HG03108 (cell line): ENCODE results near the gene BHLHA9.

Experiments
- ATAC-seq: cut with Tn5 transposase; IDR thresholded peaks from one replicate; pipeline ENCODE4 v1.9.1; 2021; ENCODE audit warnings: moderate library complexity; ENCODE audit not compliant: unreplicated experiment

Gene BHLHA9

DNA sequence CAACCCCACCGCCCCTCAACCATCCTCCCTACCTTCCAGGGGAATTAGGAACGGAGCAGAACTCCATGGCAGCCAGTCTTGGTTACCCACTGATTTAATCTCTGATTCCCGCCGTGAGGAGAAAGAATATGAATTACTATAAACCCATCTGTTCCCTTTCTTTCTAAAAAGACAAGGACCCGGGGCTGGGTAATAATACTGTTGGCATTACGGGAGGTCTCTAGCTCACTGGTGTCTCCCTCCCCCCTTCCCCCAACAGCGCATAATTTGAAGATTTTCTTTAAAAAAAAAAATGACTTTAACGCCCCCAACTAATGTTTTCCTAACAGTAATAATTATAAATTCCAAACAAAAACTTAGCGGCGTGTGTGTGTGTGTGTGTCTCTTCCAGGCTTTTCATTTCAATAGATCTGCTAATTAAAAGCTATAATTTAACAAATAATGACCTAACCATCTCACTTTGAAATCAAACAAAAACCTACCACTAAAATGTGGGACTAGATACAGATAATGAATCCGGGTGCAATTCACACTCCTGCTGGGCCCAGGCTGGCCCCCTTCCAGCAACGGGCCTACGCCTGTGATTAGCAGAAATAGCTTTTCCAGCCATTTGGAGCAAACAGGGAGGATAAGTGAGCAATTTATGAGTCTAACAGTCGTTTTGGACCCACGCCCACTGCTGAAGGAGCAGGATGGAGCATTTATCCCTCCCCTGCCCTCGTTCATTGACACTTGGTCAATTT is 18.2 kb upstream of the BHLHA9 start:
- ATAC-seq = no peak

DNA sequence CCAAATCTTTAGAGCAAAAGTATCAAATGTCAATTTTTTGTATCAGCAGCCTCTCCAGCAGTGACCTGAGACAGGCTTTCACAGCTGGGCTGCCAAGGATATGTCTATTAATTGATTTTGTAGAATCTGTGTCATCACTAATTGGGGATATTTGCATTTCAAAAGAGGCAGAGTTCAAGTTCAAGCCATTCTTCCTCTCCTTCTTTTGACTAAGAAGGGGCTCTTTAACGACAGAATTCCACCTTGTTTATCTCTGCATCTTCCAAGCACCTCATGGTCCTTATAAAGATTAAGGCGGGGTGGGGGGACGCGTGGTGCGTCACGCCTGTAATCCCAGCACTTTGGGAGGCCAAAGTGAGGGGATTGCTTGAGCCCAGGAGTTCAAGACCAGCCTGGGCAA is 15.2 kb upstream of the BHLHA9 start:
- no peak for ATAC-seq

DNA sequence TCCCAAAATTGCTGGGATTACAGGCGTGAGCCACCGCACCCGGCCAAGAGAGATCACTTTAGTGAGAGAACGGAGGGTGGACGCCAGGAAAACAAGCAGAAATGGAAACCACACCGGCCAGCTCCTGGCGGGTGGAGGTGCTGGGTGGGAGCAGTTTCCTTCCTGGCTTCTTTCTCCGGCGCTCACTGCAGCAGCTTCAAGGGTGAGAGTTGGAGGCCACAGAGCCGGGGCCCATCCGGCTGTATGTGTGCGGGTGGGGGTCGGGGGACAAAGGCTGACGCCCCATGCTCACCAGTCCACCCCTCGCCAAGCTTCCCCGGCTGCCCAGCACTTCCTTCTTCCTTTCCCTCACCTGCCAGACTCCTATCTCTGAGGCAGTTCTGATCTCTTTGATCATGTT is 13.5 kb upstream of the BHLHA9 start:
- no peak for ATAC-seq

DNA sequence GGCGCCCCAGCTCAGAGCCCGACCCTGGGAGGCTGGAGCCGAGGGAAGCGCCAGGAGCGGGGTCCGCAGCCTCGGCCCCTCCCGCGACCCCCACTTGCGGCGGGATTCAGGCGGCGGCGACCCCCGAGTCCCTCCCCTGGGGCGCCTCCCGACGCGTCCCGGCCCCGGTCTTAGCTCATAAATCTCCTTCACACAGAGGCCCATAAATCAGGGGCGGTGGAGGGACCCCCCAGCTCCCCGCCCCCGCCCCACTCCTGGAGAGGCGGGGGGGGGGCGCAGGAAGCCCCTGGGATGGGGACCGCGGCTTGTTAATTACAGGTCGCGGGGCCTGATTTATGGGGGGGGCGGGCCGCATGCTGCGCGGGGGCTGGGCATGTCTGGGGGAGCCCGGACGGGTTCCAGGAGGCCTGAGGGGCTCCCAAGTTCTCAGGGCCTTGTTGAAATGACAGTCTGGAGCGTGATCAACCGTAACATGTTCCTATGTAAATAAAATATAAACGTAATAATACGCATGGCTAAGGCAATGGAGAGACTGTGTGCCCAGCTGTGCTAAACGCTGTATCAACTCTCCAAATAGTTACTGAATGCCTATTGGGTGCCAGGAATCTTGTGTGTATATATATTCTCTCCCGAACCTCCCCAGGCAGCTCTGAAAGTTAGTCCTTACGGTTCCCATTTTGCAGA is 10.0 kb upstream of the BHLHA9 start:
- ATAC-seq = no peak

DNA sequence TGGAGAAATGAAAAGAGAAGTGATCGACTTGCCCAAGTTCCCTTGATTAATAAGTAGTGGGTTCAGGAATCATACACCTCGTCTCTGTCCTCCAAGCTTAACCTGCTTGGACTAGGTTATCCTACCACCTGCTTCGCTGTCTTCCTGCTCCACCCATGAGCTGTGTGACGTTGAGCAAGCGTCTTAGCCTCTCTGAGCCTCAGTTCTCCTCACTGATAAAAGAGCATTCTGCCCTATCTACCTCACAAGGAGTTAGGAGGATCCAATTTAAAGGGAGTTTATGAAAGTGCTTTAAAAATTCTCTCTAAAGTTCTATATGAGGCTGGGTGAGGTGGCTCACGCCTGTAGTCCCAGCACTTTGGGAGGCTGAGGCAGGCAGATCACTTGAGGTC is 9.5 kb upstream of the BHLHA9 start:
- ATAC-seq = no peak

DNA sequence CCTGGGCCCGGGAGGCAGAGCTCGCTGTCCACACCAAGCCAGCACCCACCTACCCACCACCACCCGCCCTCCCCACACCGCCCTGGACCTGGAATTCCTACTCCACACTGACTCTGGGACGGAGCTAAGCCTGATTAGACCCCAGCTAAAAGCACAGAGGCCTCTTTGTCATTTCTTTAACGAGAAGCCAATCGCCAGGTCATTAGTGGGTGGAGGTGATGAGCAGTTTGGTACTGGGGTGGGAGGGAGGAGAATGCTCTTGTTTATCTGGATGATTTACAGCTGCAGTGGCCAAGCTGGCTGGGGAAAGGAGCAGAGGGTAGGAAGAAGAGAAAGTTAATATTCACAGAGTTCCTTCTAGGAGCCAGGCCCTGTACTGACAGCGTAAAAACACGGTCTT is 6.0 kb upstream of the BHLHA9 start:
- ATAC-seq = no peak

DNA sequence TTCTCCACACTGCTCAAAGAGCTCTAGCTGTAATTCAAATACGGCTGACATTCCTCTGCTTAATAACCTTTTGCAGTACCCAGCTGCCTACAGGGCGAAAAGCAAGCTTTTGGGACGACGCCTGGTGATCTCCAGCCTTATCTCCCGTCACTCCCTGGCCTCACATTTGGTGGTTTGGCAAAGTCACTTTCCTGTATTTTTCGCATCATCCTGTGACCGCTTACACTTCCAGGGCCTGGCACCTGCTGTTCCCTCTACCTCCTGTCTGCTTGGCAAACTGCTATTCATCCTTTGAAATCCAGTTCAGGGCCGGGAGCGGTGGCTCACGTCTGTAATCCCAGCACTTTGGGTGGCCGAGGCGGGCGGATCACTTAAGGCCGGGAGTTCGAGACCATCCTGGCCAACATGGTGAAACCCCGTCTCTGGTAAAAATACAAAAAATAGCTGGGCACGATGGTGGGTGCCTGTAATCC is 2.7 kb upstream of the BHLHA9 start:
- ATAC-seq = no peak

DNA sequence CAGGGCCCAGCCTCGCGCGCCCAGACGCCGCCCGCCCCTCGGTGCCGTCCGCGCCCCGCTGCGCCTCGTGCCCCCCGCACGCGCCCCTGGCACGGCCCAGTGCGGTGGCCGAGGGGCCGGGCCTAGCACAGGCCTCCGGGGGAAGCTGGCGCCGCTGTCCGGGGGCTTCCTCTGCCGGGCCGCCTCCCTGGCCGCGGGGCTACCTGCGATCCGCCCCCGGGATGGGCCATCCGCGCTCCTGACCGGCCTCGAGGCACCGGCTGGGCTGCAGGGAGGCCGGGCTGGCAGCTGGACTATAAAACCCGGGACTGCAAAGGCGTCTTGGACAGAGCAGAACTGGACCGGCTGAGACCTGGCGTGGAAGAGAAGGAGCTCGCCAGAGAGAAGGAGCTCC is 783 bp downstream of the BHLHA9 start:
- no peak for ATAC-seq

DNA sequence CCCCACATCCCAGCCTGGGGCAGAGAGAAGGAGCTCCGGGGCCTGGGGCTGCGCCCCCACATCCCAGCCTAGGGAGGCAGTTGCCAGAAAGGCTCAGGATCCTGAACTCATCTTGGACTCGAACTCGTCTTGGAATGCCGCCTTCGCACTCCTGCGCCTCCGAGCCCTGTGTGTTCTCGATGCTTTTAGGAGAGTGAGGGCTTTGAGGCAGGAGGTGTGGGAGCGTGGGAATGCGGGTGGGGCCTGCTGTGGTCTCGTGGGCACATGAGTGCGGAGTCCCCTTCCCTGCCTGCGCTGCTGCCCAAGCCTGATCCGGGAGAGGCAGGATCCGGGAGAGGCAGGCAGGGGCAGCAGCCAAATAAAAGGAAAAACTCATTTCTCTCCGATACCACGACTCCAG is 1.2 kb downstream of the BHLHA9 start:
- no peak for ATAC-seq

DNA sequence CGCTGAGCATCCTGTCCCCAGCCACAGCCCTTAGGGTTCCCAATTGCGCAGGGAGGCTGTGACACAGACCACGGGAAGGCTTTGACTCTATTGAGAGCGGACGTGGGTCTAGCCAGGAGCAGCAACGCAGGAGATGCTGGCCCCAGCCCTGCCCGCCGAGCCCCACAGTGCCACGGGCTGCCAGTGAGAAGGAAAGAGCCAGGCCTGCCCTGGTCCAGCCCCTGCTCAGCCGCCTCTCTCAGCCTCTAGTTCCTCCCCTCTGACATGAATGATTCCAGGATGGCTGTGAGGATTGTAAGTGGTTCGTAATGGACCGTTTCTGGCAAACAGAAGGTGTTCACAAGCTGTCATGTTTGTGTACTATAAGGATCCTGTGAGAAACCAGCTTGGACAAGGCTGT is 2.5 kb downstream of the BHLHA9 start:
- ATAC-seq = no peak

DNA sequence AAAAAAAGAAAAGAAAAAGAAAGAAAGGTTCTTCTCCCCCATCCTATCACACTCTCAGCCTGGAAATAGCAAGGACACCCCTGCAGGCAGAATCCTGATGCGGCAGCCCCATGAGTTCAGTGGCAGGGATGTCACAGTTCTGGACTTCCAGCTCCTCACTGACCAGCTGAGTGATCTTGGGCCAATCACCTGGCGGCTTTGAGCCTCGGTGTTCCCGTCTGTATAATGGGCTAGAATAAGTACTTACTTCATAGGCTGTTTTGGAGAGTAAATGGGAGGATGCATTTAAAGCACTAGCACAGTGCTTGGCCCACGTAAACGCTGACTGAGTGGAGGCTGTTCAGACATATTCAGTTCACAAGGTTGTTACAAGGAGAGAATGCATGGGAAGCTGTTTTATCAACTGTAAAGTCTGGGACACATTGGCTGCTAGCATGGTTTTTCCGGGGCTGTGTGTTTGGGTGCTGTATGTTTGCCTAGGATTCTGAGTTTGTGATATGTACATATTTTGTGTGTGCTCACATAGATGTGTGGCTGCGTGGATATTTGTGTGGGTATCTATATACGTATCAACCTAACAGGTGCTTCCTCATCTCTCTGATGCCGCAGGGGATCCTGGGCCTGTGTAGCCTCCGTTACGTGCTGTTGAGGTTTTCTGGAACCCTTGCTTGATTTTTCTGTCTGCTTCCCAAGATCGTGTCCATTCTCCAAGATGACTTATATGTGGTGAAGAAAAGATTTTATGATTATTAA is 3.4 kb downstream of the BHLHA9 start:
- no peak for ATAC-seq

DNA sequence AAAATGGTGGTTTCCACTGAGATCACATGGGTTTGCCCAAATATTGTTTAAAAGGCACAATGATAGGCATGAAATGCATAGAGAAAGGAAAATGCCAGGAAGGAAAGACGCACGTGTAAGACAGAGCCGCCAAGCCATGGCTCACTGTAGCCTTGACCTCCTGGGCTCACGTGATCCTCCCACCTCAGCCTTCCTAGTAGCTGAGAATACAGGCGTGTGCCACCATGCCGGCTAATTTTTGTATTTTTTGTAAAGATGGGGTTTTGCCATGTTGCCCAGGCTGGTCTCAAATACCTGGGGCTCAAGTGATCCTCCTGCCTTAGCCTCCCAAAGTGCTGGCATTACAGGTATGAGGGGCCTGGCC is 4.0 kb downstream of the BHLHA9 start:
- ATAC-seq = no peak

DNA sequence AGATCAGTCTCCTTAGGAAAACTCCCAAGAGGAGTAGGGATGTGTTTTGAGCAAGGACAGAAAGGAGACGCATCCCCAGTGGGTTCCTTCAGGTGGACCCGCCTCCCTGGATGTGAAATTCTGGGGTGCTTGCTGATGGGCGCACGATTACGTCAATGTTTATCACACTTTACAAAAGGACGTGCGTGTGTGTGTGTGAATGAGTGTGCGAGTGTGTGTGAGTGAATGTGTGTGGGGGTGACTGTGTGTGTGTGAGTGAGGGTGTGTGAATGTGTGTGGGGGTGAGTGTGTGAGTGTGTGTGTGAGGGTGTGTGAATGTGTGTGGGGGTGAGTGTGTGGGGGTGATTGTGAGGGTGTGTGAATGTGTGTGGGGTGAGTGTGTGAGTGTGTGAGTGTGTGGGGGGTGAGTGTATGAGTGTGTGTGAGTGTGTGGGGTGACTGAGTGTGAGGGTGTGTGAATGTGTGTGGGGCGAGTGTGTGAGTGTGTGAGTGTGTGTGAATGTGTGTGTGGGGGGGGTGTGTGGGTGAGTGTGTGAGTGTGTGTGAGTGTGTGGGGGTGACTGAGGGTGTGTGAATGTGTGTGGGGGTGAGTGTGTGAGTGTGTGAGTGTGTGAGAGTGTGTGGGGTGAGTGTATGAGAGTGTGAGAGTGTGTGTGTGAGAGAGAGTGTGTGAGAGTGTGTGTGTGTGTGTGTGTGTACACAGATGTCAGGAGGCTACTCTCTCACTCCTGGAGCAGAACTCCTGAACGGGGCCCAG is 5.1 kb downstream of the BHLHA9 start:
- no peak for ATAC-seq

DNA sequence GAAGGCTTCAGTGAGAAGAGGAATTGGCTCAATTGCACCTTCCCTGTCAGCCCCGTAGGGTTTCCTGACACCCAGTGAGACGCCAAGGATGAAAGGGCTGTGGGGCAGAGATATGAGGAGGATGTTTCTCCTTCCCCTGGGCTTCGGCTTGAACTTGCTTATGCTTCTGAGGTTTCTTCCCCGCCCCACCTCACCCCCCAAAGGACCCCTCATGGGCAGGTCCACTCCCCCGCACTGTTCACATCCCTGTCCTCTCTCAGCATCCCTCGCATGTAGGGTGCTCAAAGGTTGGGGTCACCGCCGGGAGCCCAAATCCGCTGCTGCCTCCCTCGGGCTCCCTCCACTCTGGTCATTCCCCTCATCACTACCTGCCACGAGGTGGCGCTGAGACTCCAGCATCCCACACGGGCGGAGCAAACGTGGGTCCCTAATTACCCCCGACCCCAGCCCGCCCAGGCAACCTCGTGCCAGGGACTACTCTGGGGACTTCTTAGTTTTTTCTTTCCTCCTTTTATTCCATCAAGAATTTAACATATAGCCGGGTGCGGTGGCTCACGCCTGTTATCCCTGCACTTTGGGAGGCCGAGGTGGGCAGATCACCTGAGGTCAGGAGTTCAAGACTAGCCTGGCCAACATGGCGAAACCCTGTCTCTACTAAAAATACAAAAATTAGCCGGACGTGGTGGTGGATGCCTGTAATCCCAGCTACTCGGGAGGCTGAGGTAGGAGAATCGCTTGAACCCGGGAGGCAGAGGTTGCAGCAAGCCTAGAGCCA is 5.9 kb downstream of the BHLHA9 start:
- no peak for ATAC-seq

DNA sequence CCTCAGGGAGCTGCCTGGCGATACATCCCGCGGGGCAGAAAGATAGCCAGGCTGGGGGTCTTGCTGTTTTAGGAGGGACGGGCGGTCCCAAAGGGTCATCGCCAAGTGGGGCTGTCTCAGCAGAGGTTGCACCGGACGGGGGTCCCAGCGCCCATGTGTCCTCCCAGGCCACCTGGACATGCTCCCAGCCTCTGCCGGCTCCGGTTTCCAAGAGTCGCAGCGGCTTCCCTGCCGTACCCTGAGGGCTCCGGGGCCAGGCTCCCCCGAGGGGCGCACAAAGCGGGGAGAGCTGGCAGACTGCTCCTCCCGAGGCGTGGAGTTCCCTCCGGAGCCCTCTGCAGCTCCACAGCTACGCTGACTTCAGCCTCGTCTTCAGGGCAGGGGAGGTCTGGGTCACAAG is 10.4 kb downstream of the BHLHA9 start:
- no peak for ATAC-seq

DNA sequence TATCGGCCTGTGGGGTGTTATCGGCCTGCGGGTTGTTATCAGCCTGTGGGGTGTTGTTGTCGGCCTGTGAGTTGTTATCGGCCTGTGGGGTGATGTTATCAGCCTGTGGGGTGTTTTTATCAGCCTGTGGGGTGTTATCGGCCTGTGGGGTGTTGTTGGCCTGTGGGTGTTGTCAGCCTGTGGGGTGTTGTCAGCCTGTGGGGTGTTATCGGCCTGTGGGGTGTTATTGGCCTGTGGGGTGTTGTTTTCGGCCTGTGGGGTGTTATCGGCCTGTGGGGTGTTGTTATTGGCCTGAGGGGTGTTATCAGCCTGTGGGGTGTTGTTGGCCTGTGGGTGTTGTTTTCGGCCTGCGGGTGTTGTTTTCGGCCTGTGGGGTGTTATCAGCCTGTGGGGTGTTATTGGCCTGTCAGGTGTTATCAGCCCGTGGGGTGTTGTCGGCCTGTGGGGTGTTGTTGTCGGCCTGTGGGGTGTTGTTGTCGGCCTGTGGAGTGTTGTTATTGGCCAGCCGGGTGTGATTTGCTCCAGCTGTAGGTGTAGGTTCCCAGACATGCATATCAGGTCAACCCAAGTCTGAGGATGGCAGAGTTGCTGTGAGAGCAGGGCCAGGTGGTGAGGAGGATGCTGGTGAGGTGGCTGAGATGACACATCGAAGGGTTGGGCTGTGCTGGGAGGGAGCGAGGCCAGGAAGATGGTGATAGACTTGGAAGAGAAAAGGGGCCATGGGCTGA is 16.3 kb downstream of the BHLHA9 start:
- no peak for ATAC-seq

DNA sequence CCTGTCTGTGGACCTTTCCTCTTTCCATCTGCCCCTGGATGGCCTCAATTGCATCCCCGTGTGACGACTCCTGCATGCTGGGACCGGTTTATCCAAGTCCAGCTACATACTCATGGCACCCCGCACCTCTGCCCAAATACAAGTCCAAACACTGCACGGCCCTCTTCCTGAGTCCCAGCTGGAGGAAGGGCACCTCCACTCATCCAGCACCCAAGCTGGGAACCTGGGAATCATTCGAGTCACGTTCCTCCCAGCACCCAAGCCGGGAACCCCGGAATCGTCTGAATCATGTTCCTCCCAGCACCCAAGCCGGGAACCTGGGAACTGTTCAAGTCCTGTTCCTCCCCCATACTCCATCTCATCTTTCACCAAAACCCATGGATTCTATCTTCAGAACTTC is 19.5 kb downstream of the BHLHA9 start:
- ATAC-seq = no peak

DNA sequence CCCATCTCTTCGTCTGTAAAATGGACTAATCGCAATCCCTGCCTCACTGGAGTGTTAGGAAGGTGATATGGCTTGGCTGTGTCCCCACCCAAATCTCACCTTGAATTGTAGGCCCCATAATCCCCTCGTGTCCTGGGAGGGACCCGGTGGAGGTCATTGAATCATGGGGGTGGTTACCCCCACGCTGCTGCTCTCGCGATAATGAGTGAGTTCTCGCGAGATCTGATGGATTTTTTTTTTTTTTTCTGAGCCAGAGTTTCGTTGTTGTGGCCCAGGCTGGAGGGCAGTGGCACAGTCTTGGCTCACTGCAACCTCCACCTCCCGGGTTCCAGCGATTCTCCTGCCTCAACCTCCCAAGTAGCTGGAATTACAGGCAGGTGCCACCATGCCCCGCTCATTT is 20.4 kb downstream of the BHLHA9 start:
- no peak for ATAC-seq

DNA sequence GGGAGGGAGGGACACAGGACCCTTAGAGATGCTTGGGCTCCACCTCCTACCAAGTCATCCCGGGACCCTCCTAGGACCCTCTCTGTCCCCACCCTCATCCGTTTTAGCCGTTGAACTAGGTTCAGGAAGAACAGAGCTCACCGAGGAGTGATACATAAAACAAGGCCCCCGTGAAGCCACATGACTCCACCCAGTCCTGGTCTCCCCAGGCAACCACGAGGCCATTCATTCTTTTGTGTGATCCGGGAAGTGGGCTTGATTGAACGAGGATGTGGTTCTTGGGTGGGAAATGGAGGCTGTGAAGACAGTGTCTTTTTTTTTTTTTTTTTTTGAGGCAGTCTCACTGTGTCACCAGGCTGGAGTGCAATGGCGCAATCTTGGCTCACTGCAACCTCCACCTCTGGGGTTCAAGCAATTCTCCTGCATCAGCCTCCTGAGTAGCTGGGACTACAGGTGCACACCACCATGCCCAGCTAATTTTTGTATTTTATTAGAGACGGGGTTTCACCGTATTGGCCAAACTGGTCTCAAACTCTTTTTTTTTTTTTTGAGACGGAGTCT is 24.0 kb downstream of the BHLHA9 start:
- ATAC-seq = no peak

DNA sequence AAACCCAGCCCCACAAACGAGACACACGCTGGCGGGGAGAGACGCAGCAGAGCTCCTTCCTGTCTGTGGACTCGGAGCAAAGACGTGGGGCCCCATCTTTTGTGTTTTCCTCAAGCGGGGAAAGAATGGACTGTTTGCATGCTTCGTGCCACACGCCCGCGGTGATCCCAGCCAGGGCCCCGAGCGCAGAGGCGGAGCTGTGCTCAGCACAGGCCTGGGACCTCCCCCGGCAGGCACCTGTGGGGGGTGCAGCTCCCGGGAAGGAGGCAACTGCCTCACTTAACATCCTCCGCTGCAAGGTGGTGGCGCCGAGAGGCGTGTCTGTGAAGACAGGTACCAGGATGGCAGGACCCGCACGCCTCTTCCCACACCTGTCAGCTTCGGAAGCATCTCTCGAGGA is 28.4 kb downstream of the BHLHA9 start:
- ATAC-seq = no peak
